Transverse colon (tissue), 4 donors: ENCODE data around the gene PRR4. TPM values are rescaled to one million over a fixed set of nuclear protein-coding genes. Genes with fewer than 3 reads are reported as not detected.

ENCODE experiments used
- DNase-seq: peaks from one replicate; pipeline ENCODE4 v3.0.0-alpha.2; 2019
- H3K27ac ChIP-seq, 4 donors: fragments of 200-600 bp; sonication (generic); 2 replicates each; pipeline ENCODE4 v1.5.1; 2016 to 2018; ENCODE audit warnings: inconsistent platforms in 4 of 4
- H3K27me3 ChIP-seq: fragments of 200-600 bp; sonication (generic); 2 replicates; pipeline ENCODE4 v1.5.1; 2017; ENCODE audit warnings: inconsistent platforms
- H3K36me3 ChIP-seq, 4 donors: fragments of 200-600 bp; sonication (generic); 2 replicates each; pipeline ENCODE4 v1.5.1; 2017 to 2019; ENCODE audit warnings: inconsistent platforms in 4 of 4
- H3K4me1 ChIP-seq, 4 donors: fragments of 200-600 bp; sonication (generic); 2 replicates each; pipeline ENCODE4 v1.5.1; 2017 to 2020; ENCODE audit warnings: inconsistent platforms in 4 of 4
- H3K4me3 ChIP-seq, 4 donors: fragments of 200-600 bp; sonication (generic); 1 replicate in 1 of 4; 2 replicates in 3 of 4; pipeline versions ENCODE4 v1.5.1 to v1.6.1; 2017 to 2019; ENCODE audit warnings: inconsistent platforms in 4 of 4
- H3K9me3 ChIP-seq, 2 donors: fragments of 200-600 bp; sonication (generic); 2 replicates each; pipeline ENCODE4 v1.5.1; 2017 to 2019; ENCODE audit warnings: inconsistent platforms in 2 of 2
- EP300 ChIP-seq: sonication (generic); formaldehyde crosslinking; IDR thresholded peaks from one replicate; pipeline ENCODE4 v1.6.1; 2017; ENCODE audit warnings: antibody characterized with exemption, low read depth
- POLR2A ChIP-seq: fragments of 450-650 bp; IDR thresholded peaks from one replicate; pipeline ENCODE4 v1.6.1; 2016; ENCODE audit warnings: antibody characterized with exemption, mild to moderate bottlenecking, moderate library complexity
- POLR2AphosphoS5 ChIP-seq, 3 donors: sonication (generic); formaldehyde crosslinking; IDR thresholded peaks; one replicate each; pipeline ENCODE4 v1.6.1; 2016; ENCODE audit warnings: antibody characterized with exemption in 3 of 3
- WGBS, 2 donors: methylation state at CpG; one replicate each; pipeline ENCODE4 v1.1.5; 2018; ENCODE audit warnings: low coverage in 1 of 2; 5-methylcytosine and 5-hydroxymethylcytosine counted together
- in situ Hi-C, 4 donors: fragments of 200-750 bp; cut with MboI; loops; one replicate each; pipeline versions ENCODE4 v1.15.0 to v1.15.1; 2017; ENCODE audit warnings: low sequenced_read_pairs in 3 of 4, low pct_ligation_motif_present in 1 of 4, low pct_unique_long_range_greater_than_20kb in 1 of 4
- intact Hi-C: fragments of 100-400 bp; cut with DNase I; formaldehyde crosslinking; loops from one replicate; pipeline ENCODE4 v1.15.1; 2023; ENCODE audit warnings: low total_unique reads
- total RNA-seq, 4 donors: library from RNA; depleted of rRNA; stranded (reverse); fragments of >200 nt; gene quantifications; one replicate each; pipeline ENCODE4 v1.1.0, GENCODE V29; 2016
- TF ChIP-seq, protein P1 (sequence below), 5 experiments: fragments of 200-600 bp in 3 of 5; fragments of 450-650 bp in 2 of 5; sonication (generic) in 3 of 5; IDR thresholded peaks; 1 replicate in 2 of 5; 2 replicates in 3 of 5; pipeline ENCODE4 v1.5.1; 2016 to 2017; ENCODE audit warnings: antibody characterized with exemption in 5 of 5, inconsistent platforms in 3 of 5, mild to moderate bottlenecking in 2 of 5, moderate library complexity in 1 of 5

PRR4 gene
- total RNA-seq, 4 donors from 2014 or later = 1.1 to 2.6 TPM; not detected in 2

DNA sequence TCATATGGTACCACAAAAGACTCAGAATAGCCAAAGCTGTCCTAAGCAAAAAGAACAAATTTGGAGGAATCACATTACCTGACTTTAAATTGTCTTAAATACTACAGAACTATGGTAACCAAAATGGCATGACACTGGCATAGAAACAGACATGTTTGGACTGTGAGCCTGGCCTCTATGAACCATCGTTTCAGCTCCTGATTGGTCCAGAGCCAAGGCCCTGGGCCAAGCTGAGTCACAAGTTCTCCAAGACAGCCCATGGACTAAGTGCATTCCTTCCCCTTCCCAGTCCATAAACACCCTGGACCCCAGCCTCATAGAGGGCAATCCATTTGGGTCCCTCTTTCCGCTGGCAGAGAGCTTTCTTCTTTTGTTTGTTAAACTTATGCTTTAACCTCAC is 12.1 kb upstream of the PRR4 start:
- 86% methylated on average over 2 of the region's 2 CpGs; no CpG with 5 or more reads in 1 of the 2 donors for WGBS, 2 donors
- no peak for DNase-seq
- intact Hi-C loops = no loop called here
- Histone ChIP-seq H3K4me3 (no peak overlapping the region), H3K36me3 (peaks cover 0 to 4% (median 0%) of the 10 kb centered on the region in 4 donors), H3K4me1 (no peaks in the 10 kb centered on the region), H3K27ac (no peak overlapping the region), H3K9me3 (peaks cover 6 to 7% of the 10 kb centered on the region in 2 donors), H3K27me3 (no peaks in the 10 kb centered on the region)
- in situ Hi-C loops = no loop called here
- TF ChIP-seq POLR2A (no peak), EP300 (no peak), POLR2AphosphoS5 (IDR thresholded peaks at IDR 0.05) (no peak)
- TF ChIP-seq, protein P1, sequence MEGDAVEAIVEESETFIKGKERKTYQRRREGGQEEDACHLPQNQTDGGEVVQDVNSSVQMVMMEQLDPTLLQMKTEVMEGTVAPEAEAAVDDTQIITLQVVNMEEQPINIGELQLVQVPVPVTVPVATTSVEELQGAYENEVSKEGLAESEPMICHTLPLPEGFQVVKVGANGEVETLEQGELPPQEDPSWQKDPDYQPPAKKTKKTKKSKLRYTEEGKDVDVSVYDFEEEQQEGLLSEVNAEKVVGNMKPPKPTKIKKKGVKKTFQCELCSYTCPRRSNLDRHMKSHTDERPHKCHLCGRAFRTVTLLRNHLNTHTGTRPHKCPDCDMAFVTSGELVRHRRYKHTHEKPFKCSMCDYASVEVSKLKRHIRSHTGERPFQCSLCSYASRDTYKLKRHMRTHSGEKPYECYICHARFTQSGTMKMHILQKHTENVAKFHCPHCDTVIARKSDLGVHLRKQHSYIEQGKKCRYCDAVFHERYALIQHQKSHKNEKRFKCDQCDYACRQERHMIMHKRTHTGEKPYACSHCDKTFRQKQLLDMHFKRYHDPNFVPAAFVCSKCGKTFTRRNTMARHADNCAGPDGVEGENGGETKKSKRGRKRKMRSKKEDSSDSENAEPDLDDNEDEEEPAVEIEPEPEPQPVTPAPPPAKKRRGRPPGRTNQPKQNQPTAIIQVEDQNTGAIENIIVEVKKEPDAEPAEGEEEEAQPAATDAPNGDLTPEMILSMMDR (IDR thresholded peaks at IDR 0.05) = no peak

DNA sequence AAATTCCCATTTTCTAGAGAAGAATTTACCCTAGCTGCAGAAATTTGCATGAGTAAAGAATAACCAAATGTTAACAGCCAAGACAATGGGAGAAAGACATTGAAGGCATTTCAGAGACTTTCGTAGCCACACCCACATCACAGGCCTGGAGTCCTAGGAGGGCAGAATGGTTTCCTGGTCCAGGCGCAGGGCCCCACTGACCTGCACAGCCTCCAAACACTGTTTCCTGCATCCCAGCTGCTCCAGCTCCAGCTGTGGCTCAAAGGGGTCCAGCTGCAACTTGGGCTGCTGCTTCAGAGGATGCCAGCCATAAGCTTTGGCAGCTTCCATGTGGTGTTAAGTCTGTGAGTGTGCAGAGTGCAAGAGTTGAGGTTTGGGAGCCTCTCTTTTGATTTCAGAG is 6.5 kb upstream of the PRR4 start:
- Histone ChIP-seq H3K27ac (no peak overlapping the region), H3K4me3 (no peak overlapping the region), H3K36me3 (peaks cover 0 to 4% (median 0%) of the 10 kb centered on the region in 4 donors), H3K27me3 (no peaks in the 10 kb centered on the region), H3K9me3 (peaks cover 5 to 13% of the 10 kb centered on the region in 2 donors), H3K4me1 (no peaks in the 10 kb centered on the region)
- in situ Hi-C loops (no loop called here), intact Hi-C loops (no loop called here)
- no peak for DNase-seq
- TF ChIP-seq POLR2AphosphoS5 (IDR thresholded peaks at IDR 0.05) (no peak), EP300 (no peak), POLR2A (no peak)
- TF ChIP-seq, protein P1 (IDR thresholded peaks at IDR 0.05) = no peak
- 89 to 100% methylated on average over 2 of the region's 2 CpGs for WGBS, 2 donors

DNA sequence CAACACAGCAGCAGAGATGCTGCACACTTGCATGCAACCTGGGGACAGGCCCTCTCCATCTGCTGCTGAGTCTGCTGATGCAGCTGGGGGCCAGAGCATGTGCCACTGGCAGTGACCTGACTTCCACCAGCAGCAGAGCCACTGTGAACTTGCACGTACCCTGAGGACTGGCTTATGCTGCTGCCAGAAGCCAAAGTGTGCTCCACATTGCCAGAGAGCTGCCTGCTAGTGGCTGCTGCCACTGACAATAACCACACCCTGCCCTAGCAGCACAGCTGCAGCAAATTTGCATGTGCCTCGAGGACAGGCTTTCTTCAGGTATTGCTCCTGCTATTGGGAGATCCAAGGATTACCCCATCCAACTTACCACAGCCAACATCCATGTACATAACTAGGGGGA is 4.5 kb upstream of the PRR4 start:
- Histone ChIP-seq H3K4me3 (no peak overlapping the region), H3K36me3 (peaks cover 0 to 4% (median 0%) of the 10 kb centered on the region in 4 donors), H3K4me1 (no peaks in the 10 kb centered on the region), H3K27me3 (no peaks in the 10 kb centered on the region), H3K9me3 (peaks cover 5 to 13% of the 10 kb centered on the region in 2 donors), H3K27ac (no peak overlapping the region)
- in situ Hi-C loops = no loop called here
- 70% methylated on average over 2 of the region's 2 CpGs; no CpG with 5 or more reads in 1 of the 2 donors for WGBS, 2 donors
- TF ChIP-seq POLR2AphosphoS5 (IDR thresholded peaks at IDR 0.05) (no peak), EP300 (no peak), POLR2A (no peak)
- TF ChIP-seq, protein P1 (IDR thresholded peaks at IDR 0.05) = no peak
- intact Hi-C loops = no loop called here
- DNase-seq = no peak

DNA sequence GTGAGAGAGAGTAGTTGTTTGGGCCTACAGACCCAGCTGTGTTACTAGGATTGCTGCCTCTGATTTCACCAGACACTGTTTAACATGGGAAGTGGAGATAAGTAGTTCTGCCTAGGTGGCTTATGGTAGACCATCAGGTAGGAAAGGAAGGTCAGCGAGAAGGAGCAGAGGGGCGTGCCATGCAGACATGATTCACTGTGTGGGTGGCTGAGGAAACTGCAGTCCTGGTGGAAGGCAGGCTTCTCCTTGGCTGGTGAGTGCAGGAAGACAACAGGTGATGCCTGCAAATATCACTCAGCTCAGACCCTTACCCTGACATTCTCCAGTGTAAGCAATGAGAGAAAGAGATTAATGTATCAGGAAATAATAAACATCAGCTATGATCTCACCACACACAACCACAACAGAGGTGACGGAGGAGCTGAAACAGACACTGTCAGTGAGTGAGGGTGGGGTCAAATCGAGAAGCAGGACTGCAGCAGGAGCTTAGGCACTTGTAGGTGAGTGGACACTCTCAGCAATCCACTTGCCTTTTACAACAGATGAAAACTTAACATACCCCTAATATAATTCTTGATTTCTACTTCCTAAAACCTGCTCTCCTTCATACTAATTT is 2.1 kb upstream of the PRR4 start:
- Histone ChIP-seq H3K27ac (no peak overlapping the region), H3K27me3 (no peaks in the 10 kb centered on the region), H3K4me3 (no peak overlapping the region), H3K9me3 (peaks cover 3 to 7% of the 10 kb centered on the region in 2 donors), H3K36me3 (no peaks in the 10 kb centered on the region), H3K4me1 (no peaks in the 10 kb centered on the region)
- WGBS, 2 donors = 75 to 83% methylated on average over 2 to 4 of the region's 4 CpGs
- intact Hi-C loops (no loop called here), in situ Hi-C loops (no loop called here)
- TF ChIP-seq, protein P1 (IDR thresholded peaks at IDR 0.05) = no peak
- TF ChIP-seq POLR2A = no peak
- TF ChIP-seq EP300 = no peak
- no peak for TF ChIP-seq POLR2AphosphoS5 (IDR thresholded peaks at IDR 0.05)
- no peak for DNase-seq
